HUES48 (cell line): ENCODE results near the gene KDM1A.
"Not testable (repeated sequence)": the region's sequence is repeated elsewhere in the genome, so short reads cannot be mapped to it uniquely, and the experiment has no call there.

ENCODE experiments used
- H3K27ac ChIP-seq: one replicate; pipeline ENCODE4 v1.7.0; 2013; ENCODE audit warnings: low read depth, low read length, inconsistent platforms
- H3K27me3 ChIP-seq: 2 replicates; pipeline ENCODE4 v1.6.1; 2013; ENCODE audit warnings: mild to moderate bottlenecking, low read length; ENCODE audit not compliant: control insufficient read depth, insufficient read depth
- H3K36me3 ChIP-seq: 2 replicates; pipeline ENCODE4 v1.6.1; 2013; ENCODE audit warnings: low read length; ENCODE audit not compliant: control insufficient read depth, insufficient read depth
- H3K4me1 ChIP-seq: 2 replicates; pipeline ENCODE4 v1.6.1; 2013; ENCODE audit warnings: mild to moderate bottlenecking, low read length; ENCODE audit not compliant: control insufficient read depth, insufficient read depth
- H3K4me3 ChIP-seq: 2 replicates; pipeline ENCODE4 v1.5.1; 2013; ENCODE audit warnings: mild to moderate bottlenecking, low read depth, low read length
- H3K9ac ChIP-seq: 2 replicates; pipeline ENCODE4 v1.6.1; 2013; ENCODE audit warnings: mild to moderate bottlenecking, low read depth, low read length, moderate library complexity
- H3K9me3 ChIP-seq: 2 replicates; pipeline ENCODE4 v1.6.1; 2013; ENCODE audit warnings: low read length; ENCODE audit not compliant: control insufficient read depth, insufficient read depth

Gene KDM1A

GRCh38 chr1:23019094-23019862, at the start of gene KDM1A:
Gene KDM1A, plus strand, starts transcription at chr1:23019468. Its CDS starts 129 bp downstream, at chr1:23019597.
- H3K4me1 ChIP-seq, result peaks cover 3% of the 10 kb centered on the region; the same call in 1 of the 2 replicates
- H3K27me3 ChIP-seq, result no peaks in the 10 kb centered on the region
- no peaks in the 10 kb centered on the region; the same call in 1 of the 2 replicates for H3K36me3 ChIP-seq
- H3K9ac ChIP-seq, result peak within 1 kb of the TSS; percentile 89
- H3K9me3 ChIP-seq, result 0 out of 2 replicates have a peak, but pooled peaks cover 9% of the 10 kb centered on the region
- peak within 1 kb of the TSS; percentile 99 for H3K4me3 ChIP-seq
- peak within 1 kb of the TSS; percentile 93 for H3K27ac ChIP-seq

DNA sequence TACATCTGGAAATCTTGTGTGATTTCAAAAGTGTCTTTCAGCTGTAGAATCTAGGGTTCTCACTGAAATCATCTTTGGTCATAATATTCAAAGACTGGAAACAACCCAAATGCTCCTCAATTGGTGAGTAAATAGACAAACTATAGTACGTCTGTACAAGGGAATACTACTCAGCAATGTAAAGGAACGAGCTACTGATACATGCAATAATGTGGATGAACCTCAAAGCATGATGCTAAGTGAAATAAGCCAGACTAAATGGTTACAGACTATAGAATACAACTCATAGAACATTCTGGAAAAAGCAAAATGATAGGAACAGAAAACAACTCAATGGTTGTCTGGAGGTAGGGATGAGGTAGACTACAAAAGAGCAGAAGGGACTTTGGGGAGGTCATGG, 49.2 kb upstream of the KDM1A start:
- no peak overlapping the region for H3K9ac ChIP-seq
- H3K27ac ChIP-seq, result no peak overlapping the region
- peaks cover 8% of the 10 kb centered on the region; the same call in 1 of the 2 replicates for H3K27me3 ChIP-seq
- H3K4me3 ChIP-seq, result no peak overlapping the region
- H3K9me3 ChIP-seq, result no peaks in the 10 kb centered on the region
- H3K4me1 ChIP-seq, result peaks cover 5% of the 10 kb centered on the region; the same call in 1 of the 2 replicates
- H3K36me3 ChIP-seq, result no peaks in the 10 kb centered on the region

DNA sequence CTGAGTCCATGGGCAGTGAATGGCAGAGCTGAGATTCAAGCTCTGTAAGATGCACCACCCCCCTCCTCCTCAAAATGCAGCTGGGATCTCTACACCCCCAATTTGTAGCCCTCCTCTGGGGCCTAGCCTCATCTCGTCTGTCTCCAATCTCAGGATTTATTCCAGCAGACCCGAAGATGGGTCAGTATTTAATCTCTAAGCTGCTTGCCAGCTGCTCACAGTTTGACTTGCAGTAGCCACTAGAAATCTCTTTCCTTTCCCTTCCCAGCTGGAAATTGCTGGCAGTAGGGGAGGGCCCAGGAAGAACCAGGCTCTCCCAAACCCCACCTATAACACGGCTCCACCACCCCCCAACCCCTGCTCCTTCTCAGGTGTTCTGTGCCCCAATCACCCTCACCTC, 48.1 kb upstream of the KDM1A start:
- Histone ChIP-seq H3K27me3 (peaks cover 8% of the 10 kb centered on the region; the same call in 1 of the 2 replicates), H3K36me3 (no peaks in the 10 kb centered on the region), H3K9me3 (no peaks in the 10 kb centered on the region), H3K27ac (no peak overlapping the region), H3K4me1 (peaks cover 9% of the 10 kb centered on the region; the same call in 1 of the 2 replicates), H3K9ac (no peak overlapping the region), H3K4me3 (no peak overlapping the region)

DNA sequence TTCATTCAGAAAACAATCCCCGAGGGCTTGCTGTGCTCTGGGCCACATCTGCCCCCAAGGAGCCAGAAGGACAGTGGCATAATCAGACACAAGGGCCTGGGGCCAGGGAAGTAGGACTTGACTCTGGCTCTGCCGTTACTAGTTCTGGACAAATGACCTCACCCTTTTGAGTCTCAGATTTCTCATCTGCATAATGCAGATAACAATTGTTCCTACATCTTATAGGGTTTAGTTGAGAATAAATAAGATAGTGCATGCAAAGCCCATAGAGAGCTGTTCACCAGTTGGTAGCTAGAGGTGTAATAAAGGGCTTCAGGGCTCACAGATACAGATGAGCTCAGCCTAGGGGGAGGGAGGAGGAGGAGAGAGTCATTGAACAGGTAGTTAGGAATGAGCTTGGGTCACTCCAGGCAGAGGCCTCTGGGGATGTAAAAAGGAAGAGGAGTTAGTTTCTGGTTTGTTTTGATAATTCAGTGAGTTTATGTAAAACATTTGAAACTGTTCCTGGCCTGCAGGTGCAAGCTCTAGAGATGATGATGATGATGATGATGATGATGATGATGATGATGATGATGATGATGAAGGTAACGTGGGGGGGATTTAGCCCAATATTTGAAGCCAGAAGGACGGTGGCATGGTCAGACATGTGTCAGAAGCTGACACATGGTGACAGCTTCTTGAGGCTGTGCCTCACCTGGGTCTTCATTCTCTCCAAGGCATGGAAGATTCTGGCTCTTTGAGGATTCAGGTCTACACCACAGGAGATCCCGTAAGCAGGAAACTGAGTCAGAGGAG, 47.5 kb upstream of the KDM1A start:
- Histone ChIP-seq H3K4me3 (no peak overlapping the region), H3K9me3 (no peaks in the 10 kb centered on the region), H3K27ac (no peak overlapping the region), H3K27me3 (peaks cover 8% of the 10 kb centered on the region; the same call in 1 of the 2 replicates), H3K36me3 (no peaks in the 10 kb centered on the region), H3K9ac (no peak overlapping the region), H3K4me1 (peaks cover 10% of the 10 kb centered on the region; the same call in 1 of the 2 replicates)

- peaks cover 8% of the 10 kb centered on the region; the same call in 1 of the 2 replicates for H3K27me3 ChIP-seq
- H3K36me3 ChIP-seq, result no peaks in the 10 kb centered on the region
- no peaks in the 10 kb centered on the region for H3K9me3 ChIP-seq
- H3K4me3 ChIP-seq, result no peak within 1 kb of the TSS
- no peak within 1 kb of the TSS for H3K9ac ChIP-seq
- H3K4me1 ChIP-seq, result peaks cover 10% of the 10 kb centered on the region; the same call in 1 of the 2 replicates
- H3K27ac ChIP-seq, result no peak within 1 kb of the TSS
Observed at GRCh38 chr1:22972760-22973159, 46.5 kb upstream of the KDM1A start, which contains the start of gene LACTBL1. Gene LACTBL1, minus strand, starts transcription at chr1:22972866. Its CDS starts 550 bp downstream, at chr1:22972316.

GRCh38 chr1:22975694-22976093, 43.6 kb upstream of the KDM1A start:
- H3K27ac ChIP-seq, result no peak overlapping the region
- no peak overlapping the region for H3K4me3 ChIP-seq
- no peak overlapping the region for H3K9ac ChIP-seq

DNA sequence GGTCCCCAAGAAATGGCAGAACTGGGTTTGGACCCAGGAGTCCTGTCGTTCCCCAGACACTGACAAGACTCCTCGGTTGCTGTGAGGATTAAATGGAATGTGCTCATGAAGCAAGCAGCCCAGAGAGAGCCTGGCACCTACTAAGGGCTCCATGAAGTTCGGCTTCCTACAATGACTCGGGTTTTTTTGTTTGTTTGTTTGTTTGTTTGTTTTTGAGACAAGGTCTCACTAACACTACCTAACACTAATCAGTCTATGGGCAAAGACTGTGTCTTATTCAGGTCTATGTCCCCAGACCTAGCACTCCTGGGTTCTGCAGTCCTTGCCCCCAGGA, 43.2 kb upstream of the KDM1A start:
- H3K36me3 ChIP-seq, result no peaks in the 10 kb centered on the region
- H3K27ac ChIP-seq, result no peak overlapping the region
- H3K27me3 ChIP-seq, result no peaks in the 10 kb centered on the region
- H3K9me3 ChIP-seq, result no peaks in the 10 kb centered on the region
- H3K9ac ChIP-seq, result no peak overlapping the region
- peaks cover 10% of the 10 kb centered on the region; the same call in 1 of the 2 replicates for H3K4me1 ChIP-seq
- no peak overlapping the region for H3K4me3 ChIP-seq

More at GRCh38 chr1:22975694-22976093, 43.6 kb upstream of the KDM1A start:
- no peaks in the 10 kb centered on the region for H3K9me3 ChIP-seq
- peaks cover 10% of the 10 kb centered on the region; the same call in 1 of the 2 replicates for H3K4me1 ChIP-seq
- no peaks in the 10 kb centered on the region for H3K36me3 ChIP-seq
- H3K27me3 ChIP-seq, result no peaks in the 10 kb centered on the region

DNA sequence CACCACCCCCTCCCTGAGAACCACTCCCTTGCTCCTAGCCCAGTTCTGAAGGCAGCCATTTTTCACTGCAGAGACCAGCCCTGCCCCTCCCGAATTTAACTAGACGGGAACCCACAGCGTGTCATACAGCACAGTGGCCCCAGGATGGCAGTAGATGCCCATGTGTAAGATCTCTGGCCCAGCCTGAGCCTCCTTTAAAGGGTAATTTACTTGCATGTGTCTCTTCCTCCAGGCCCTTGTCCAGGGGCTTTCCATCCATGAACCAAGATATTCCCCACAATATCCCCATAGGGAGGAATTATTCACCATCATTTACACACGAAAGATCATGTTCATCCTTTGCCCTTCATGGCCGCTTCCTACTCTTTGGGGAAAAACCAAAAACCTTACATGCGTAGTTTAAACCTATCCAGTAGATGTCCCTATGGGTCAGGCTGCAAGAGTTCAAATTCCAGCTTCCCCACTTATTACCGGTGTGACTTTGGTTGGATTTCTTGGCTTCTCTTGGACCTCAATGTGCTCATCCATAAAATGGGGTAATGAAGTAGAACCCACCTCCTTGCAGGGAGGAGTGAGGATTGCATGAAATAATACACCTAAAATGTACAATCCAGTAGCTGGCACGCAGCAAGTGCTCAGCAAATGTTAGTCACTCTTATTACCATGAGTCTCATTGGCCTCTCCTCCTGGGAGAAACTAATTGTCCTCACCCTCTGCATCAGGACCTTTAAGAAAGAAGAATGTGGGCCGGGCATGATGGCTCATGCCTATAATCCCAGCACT, 42.6 kb upstream of the KDM1A start:
- H3K27ac ChIP-seq, result no peak overlapping the region
- H3K4me3 ChIP-seq, result peak overlapping the region; percentile 15; the same call in 1 of the 2 replicates
- no peaks in the 10 kb centered on the region for H3K9me3 ChIP-seq
- H3K27me3 ChIP-seq, result no peaks in the 10 kb centered on the region
- peaks cover 5% of the 10 kb centered on the region; the same call in 1 of the 2 replicates for H3K4me1 ChIP-seq
- H3K36me3 ChIP-seq, result no peaks in the 10 kb centered on the region
- H3K9ac ChIP-seq, result no peak overlapping the region

DNA sequence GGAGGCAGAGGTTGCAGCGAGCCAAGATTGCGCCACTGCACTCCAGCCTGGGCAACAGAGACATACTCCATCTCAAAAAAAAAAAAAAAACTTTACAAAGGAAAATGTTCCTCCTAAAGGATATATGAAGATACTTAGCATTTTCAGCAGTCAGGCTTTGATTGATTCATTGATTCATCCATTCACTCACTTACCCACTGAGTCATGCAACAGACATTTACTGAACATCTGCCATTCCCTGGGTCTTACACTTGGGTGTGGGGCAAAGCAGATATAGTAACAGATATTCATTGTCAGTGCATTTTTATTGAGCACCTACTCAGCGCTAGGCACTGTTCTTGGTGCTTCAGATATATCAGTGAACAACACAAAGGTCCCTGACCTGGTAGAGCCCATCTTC, 41.0 kb upstream of the KDM1A start:
- H3K9ac ChIP-seq, result no peak overlapping the region
- H3K27ac ChIP-seq, result no peak overlapping the region
- peaks cover 5% of the 10 kb centered on the region; the same call in 1 of the 2 replicates for H3K4me1 ChIP-seq
- H3K4me3 ChIP-seq, result no peak overlapping the region
- no peaks in the 10 kb centered on the region for H3K36me3 ChIP-seq
- no peaks in the 10 kb centered on the region for H3K9me3 ChIP-seq
- no peaks in the 10 kb centered on the region for H3K27me3 ChIP-seq

GRCh38 chr1:22980471-22980790, 38.8 kb upstream of the KDM1A start:
- not testable (repeated sequence) for H3K4me3 ChIP-seq, H3K27ac ChIP-seq, H3K9ac ChIP-seq, H3K27me3 ChIP-seq, H3K4me1 ChIP-seq, H3K9me3 ChIP-seq, H3K36me3 ChIP-seq
